ENCODE data around the gene FAM131A. TPM values are rescaled to one million over a fixed set of nuclear protein-coding genes. Genes with fewer than 3 reads are reported as not detected.

Gene FAM131A
- total RNA-seq, 1 experiment from 2014 or later, result 14.4 TPM

GRCh38 chr3:184375747-184376461, 38.5 kb downstream of the FAM131A start:
- H4K91ac ChIP-seq (ENCODE audit: insufficient read length, low read depth, low read length), result no peak overlapping the region
- Mint-ChIP-seq H3K4me1 (peaks cover 45 to 52% of the 10 kb centered on the region in 2 experiments), H3K27me3 (ENCODE audit: low read depth) (peaks cover 65% of the 10 kb centered on the region), H3K36me3 (ENCODE audit: insufficient read depth in 1 of 3, low read depth in 3 of 3) (no peaks in the 10 kb centered on the region), H3K4me3 (0 out of 5 replicates have a peak overlapping the region, but pooled peaks of 1 of the 2 experiments have one; percentile 1), H3K9me3 (no peaks in the 10 kb centered on the region; a peak in 1 of 5 replicates), H3K27ac (no peak overlapping the region; a peak in 1 of 7 replicates)
- no peak overlapping the region for H2BK15ac ChIP-seq (ENCODE audit: low read depth, low read length)
- H3T11ph ChIP-seq (ENCODE audit: low read length), result no peak overlapping the region
- no peak overlapping the region for H2BK5ac ChIP-seq (ENCODE audit: insufficient read length, low read length)
- H4K5ac ChIP-seq (ENCODE audit: insufficient read length, low read depth, low read length), result no peak overlapping the region
- H2BK20ac ChIP-seq (ENCODE audit: low read depth, low read length, poor library complexity, severe bottlenecking), result no peak overlapping the region
- H3K27ac ChIP-seq (ENCODE audit: insufficient read length, low read depth, low read length), result no peak overlapping the region
- peaks cover 9% of the 10 kb centered on the region; the same call in 1 of the 2 replicates for H3K4me1 ChIP-seq (ENCODE audit: insufficient read depth, low read length)
- H2BK12ac ChIP-seq (ENCODE audit: insufficient read length, low read depth, low read length), result no peak overlapping the region
- H3K23ac ChIP-seq (ENCODE audit: insufficient read length, low read depth, low read length), result no peak overlapping the region
- H3K23me2 ChIP-seq (ENCODE audit: insufficient read length, low read depth, low read length, poor library complexity, severe bottlenecking), result peaks cover 4% of the 10 kb centered on the region
- no peak overlapping the region for H2AK5ac ChIP-seq (ENCODE audit: insufficient read length, low read length)
- peaks cover 14% of the 10 kb centered on the region for H3K27me3 ChIP-seq (ENCODE audit: insufficient read depth, low read length)
- H3K79me1 ChIP-seq (ENCODE audit: insufficient read depth, low read depth, low read length, poor library complexity, severe bottlenecking), result no peaks in the 10 kb centered on the region
- H3K18ac ChIP-seq (ENCODE audit: insufficient read length, low read depth, low read length), result no peak overlapping the region
- peaks cover 2% of the 10 kb centered on the region for H4K20me1 ChIP-seq (ENCODE audit: control insufficient read depth, insufficient read depth, insufficient read length)
- no peak overlapping the region for H3K4me2 ChIP-seq (ENCODE audit: insufficient read depth, insufficient read length, low read length)
- no peak overlapping the region for H2BK120ac ChIP-seq (ENCODE audit: low read depth, low read length, poor library complexity, severe bottlenecking)
- WGBS (ENCODE audit: extremely low coverage, insufficient read length, low lambda C conversion rate), result no CpG with 5 or more reads among the region's 12 CpGs
- H3K14ac ChIP-seq (ENCODE audit: insufficient read depth, low read length), result no peak overlapping the region; the same call in 1 of the 2 replicates
- no peak overlapping the region for H2AFZ ChIP-seq (ENCODE audit: low read length)
- H3K56ac ChIP-seq (ENCODE audit: insufficient read length, low read depth, low read length), result no peak overlapping the region
- no peak for DNase-seq
- H4K8ac ChIP-seq (replicated peaks; ENCODE audit: insufficient read length, low read depth, low read length), result no peak overlapping the region
- no peak overlapping the region for H3K9ac ChIP-seq (ENCODE audit: extremely low read depth, insufficient read length, low read length)
- TF ChIP-seq, protein P1, sequence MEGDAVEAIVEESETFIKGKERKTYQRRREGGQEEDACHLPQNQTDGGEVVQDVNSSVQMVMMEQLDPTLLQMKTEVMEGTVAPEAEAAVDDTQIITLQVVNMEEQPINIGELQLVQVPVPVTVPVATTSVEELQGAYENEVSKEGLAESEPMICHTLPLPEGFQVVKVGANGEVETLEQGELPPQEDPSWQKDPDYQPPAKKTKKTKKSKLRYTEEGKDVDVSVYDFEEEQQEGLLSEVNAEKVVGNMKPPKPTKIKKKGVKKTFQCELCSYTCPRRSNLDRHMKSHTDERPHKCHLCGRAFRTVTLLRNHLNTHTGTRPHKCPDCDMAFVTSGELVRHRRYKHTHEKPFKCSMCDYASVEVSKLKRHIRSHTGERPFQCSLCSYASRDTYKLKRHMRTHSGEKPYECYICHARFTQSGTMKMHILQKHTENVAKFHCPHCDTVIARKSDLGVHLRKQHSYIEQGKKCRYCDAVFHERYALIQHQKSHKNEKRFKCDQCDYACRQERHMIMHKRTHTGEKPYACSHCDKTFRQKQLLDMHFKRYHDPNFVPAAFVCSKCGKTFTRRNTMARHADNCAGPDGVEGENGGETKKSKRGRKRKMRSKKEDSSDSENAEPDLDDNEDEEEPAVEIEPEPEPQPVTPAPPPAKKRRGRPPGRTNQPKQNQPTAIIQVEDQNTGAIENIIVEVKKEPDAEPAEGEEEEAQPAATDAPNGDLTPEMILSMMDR (conservative IDR thresholded peaks at IDR 0.05), result no peak
- H3K9me3 ChIP-seq (ENCODE audit: control insufficient read depth, low read depth, low read length), result no peaks in the 10 kb centered on the region
- H3K79me2 ChIP-seq (ENCODE audit: insufficient read depth, low read length), result no peaks in the 10 kb centered on the region
- no peak overlapping the region for H3K4ac ChIP-seq (ENCODE audit: low read depth, low read length)

All from H9 (cell line).